Measurements from ENCODE around the gene PURA.

DNA sequence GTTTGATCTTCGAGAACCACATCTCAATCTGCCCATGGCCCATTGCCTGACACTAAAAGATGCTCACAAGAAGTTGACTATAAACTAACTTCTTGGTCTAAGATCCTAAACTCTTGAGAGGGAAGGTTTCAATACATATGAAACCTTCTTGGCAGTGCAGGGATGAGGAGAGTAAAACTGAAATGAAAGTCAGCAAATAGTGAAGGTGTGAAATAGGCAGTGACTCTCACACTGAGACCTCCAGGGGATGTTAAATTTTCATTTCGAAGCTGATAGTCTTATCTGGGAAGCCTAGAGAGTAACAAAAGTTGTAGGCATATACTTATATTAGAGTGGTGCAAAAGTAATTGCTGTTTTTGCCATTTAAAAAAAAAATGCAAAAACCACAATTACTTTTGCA lies 60.1 kb downstream of the PURA start:
- TF ChIP-seq, protein P1, sequence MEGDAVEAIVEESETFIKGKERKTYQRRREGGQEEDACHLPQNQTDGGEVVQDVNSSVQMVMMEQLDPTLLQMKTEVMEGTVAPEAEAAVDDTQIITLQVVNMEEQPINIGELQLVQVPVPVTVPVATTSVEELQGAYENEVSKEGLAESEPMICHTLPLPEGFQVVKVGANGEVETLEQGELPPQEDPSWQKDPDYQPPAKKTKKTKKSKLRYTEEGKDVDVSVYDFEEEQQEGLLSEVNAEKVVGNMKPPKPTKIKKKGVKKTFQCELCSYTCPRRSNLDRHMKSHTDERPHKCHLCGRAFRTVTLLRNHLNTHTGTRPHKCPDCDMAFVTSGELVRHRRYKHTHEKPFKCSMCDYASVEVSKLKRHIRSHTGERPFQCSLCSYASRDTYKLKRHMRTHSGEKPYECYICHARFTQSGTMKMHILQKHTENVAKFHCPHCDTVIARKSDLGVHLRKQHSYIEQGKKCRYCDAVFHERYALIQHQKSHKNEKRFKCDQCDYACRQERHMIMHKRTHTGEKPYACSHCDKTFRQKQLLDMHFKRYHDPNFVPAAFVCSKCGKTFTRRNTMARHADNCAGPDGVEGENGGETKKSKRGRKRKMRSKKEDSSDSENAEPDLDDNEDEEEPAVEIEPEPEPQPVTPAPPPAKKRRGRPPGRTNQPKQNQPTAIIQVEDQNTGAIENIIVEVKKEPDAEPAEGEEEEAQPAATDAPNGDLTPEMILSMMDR (IDR thresholded peaks at IDR 0.05), result no peak
- TF ChIP-seq POLR2A (IDR thresholded peaks at IDR 0.05), result no peak

All from thyroid gland (tissue), 4 donors.